ENCODE measurements around the gene RBP4. TPM values are rescaled to one million over a fixed set of nuclear protein-coding genes. Genes with fewer than 3 reads are reported as not detected.

The RBP4 gene
- total RNA-seq, 3 donors from 2014 or later: 63.5 to 813 (median 111) TPM

DNA sequence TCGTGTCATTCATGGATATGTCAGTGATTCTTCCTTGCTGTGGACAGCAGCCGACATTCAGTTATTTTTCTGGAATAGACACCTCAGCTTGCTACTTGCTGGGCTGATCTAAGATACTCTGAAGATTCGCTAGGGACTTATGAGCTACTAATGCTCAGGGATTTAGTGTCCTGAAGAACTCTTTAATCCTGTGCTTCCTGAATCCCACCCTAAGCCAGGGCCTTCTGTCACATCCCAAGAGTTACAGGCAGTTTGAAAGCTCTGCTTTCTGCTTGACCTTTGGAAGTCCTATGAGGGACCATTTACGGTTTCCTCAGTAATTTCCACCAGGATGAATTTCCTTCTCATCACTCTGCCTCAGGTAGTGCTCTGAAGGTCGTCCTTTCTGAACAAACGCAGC is 11.3 kb upstream of the RBP4 start, which contains the start of gene PDE6C:
TSS of gene PDE6C (plus strand) at position 227 of the 400 bp plus-strand sequence. CDS start 189 bp downstream, outside the sequence.
- intact Hi-C loops (cut with DNase I; ENCODE audit: low total_unique reads): no loop called here
- Histone ChIP-seq H3K4me1 (no peaks in the 10 kb centered on the region), H3K27me3 (no peaks in the 10 kb centered on the region), H3K27ac (no peak within 1 kb of the TSS), H3K4me3 (no peak within 1 kb of the TSS), H3K36me3 (no peaks in the 10 kb centered on the region), H3K9me3 (no peaks in the 10 kb centered on the region)
- TF ChIP-seq POLR2A (IDR thresholded peaks at IDR 0.05): no peak
- TF ChIP-seq, protein P1, sequence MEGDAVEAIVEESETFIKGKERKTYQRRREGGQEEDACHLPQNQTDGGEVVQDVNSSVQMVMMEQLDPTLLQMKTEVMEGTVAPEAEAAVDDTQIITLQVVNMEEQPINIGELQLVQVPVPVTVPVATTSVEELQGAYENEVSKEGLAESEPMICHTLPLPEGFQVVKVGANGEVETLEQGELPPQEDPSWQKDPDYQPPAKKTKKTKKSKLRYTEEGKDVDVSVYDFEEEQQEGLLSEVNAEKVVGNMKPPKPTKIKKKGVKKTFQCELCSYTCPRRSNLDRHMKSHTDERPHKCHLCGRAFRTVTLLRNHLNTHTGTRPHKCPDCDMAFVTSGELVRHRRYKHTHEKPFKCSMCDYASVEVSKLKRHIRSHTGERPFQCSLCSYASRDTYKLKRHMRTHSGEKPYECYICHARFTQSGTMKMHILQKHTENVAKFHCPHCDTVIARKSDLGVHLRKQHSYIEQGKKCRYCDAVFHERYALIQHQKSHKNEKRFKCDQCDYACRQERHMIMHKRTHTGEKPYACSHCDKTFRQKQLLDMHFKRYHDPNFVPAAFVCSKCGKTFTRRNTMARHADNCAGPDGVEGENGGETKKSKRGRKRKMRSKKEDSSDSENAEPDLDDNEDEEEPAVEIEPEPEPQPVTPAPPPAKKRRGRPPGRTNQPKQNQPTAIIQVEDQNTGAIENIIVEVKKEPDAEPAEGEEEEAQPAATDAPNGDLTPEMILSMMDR (IDR thresholded peaks at IDR 0.05): no peak
- no peak for TF ChIP-seq POLR2AphosphoS5 (IDR thresholded peaks at IDR 0.05)
- no peak for DNase-seq (ENCODE audit: low spot score in 2 of 2)

DNA sequence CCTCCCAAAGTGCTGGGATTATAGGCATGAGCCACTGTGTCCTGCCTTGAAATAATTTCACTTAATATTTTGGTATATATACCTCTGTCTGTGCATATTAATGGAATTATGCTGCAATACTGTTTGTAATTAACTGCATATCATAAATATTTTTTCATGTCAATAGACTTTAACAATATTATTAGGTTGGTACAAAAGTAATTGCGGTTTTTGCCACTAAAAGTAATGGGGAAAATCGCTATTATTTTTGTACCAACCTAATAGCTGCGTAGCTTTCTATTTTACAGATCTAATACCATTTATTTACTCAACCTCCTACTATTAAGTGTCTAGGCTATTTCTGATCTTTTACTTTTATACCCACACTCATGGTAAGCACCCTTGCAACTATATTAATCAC is 7.4 kb upstream of the RBP4 start:
- TF ChIP-seq POLR2AphosphoS5 (IDR thresholded peaks at IDR 0.05) (no peak), POLR2A (IDR thresholded peaks at IDR 0.05) (no peak)
- TF ChIP-seq, protein P1 (IDR thresholded peaks at IDR 0.05): no peak
- Histone ChIP-seq H3K27me3 (peaks cover 0 to 7% of the 10 kb centered on the region in 2 donors), H3K4me3 (no peak overlapping the region), H3K9me3 (no peaks in the 10 kb centered on the region), H3K27ac (no peak overlapping the region), H3K36me3 (no peaks in the 10 kb centered on the region), H3K4me1 (no peaks in the 10 kb centered on the region)
- no peak for DNase-seq (ENCODE audit: low spot score in 2 of 2)
- intact Hi-C loops (cut with DNase I; ENCODE audit: low total_unique reads): no loop called here

DNA sequence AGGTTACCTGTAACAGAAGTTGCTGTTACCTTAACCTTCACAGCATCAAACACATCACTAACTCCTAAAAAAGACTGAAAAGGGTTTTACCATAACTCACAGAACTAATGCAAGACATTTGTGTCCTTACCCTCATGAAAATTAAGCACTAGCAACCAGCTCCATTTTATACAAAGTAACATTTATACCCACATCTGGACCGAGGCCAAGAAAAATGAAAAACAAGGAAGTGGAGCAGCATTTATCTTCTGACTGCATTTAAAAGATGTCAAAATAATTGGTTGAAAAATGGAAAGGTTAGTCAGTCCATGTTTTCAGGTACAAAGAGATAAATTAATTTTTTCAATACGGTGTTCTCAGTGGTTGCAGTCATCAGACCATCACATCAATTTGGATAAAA is 3.1 kb upstream of the RBP4 start:
- peaks cover 0 to 20% of the 10 kb centered on the region in 2 donors for H3K27me3 ChIP-seq
- no peaks in the 10 kb centered on the region for H3K4me1 ChIP-seq
- no peaks in the 10 kb centered on the region for H3K36me3 ChIP-seq
- H3K9me3 ChIP-seq: no peaks in the 10 kb centered on the region
- no peak overlapping the region for H3K27ac ChIP-seq
- no peak for DNase-seq (ENCODE audit: low spot score in 2 of 2)
- no peak overlapping the region for H3K4me3 ChIP-seq
- intact Hi-C loops (cut with DNase I; ENCODE audit: low total_unique reads): no loop called here
- TF ChIP-seq, protein P1 (IDR thresholded peaks at IDR 0.05): no peak
- TF ChIP-seq POLR2A (IDR thresholded peaks at IDR 0.05): no peak
- no peak for TF ChIP-seq POLR2AphosphoS5 (IDR thresholded peaks at IDR 0.05)

DNA sequence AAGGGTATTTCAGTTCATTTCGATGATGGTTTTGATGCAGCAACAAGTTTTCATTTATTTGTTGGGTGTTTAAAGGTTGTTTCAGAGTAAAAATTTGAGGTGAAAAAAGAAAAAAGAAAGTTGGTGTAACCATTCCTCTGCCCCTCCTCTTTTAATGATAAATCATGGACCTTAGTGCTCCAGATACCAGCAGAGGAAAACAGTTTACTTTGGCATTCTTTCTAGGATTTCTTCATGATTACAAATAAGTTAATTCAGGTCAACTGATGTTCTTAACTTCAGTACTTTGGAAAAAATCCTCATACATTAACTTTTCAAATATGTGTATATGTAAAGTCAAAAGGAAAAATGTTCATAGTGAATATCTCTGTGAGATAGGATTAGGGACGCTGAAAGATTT is 2.0 kb upstream of the RBP4 start:
- Histone ChIP-seq H3K4me1 (no peaks in the 10 kb centered on the region), H3K4me3 (no peak overlapping the region), H3K27me3 (peaks cover 0 to 20% of the 10 kb centered on the region in 2 donors), H3K27ac (no peak overlapping the region), H3K9me3 (no peaks in the 10 kb centered on the region), H3K36me3 (no peaks in the 10 kb centered on the region)
- TF ChIP-seq POLR2AphosphoS5 (IDR thresholded peaks at IDR 0.05): no peak
- TF ChIP-seq POLR2A (IDR thresholded peaks at IDR 0.05): no peak
- TF ChIP-seq, protein P1 (IDR thresholded peaks at IDR 0.05): no peak
- intact Hi-C loops (cut with DNase I; ENCODE audit: low total_unique reads): no loop called here
- no peak for DNase-seq (ENCODE audit: low spot score in 2 of 2)

DNA sequence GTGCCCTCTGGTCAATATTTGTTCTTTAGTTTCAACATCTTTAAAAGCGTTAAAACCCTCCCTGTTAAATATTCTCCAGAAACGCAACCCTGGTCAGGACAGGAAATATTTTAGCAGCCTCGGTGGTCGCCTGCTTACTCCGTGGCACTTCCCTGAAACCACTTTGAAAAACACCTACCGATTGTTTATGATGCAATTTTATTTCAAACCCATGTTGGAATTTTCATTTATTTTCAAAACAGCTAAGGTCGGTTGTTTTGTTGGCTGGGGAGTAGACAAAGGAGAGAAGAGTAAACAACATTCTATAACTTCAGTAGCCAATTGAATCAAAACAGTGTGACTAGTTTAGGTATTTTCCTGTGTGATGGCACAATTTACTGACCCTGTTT is 733 bp upstream of the RBP4 start:
- Histone ChIP-seq H3K4me3 (peak overlapping the region in 2 of 3 donors; percentile 46 to 67), H3K4me1 (no peaks in the 10 kb centered on the region), H3K36me3 (no peaks in the 10 kb centered on the region), H3K27ac (no peak overlapping the region), H3K27me3 (peaks cover 0 to 20% of the 10 kb centered on the region in 2 donors), H3K9me3 (no peaks in the 10 kb centered on the region)
- no peak for DNase-seq (ENCODE audit: low spot score in 2 of 2)
- intact Hi-C loops (cut with DNase I; ENCODE audit: low total_unique reads): no loop called here
- TF ChIP-seq POLR2A (IDR thresholded peaks at IDR 0.05): no peak
- TF ChIP-seq POLR2AphosphoS5 (IDR thresholded peaks at IDR 0.05): no peak
- TF ChIP-seq, protein P1 (IDR thresholded peaks at IDR 0.05): no peak
